HUES48 (cell line): ENCODE measurements around the gene EML1.

Experiments
- H3K27ac ChIP-seq: one replicate; pipeline ENCODE4 v1.7.0; 2013; ENCODE audit warnings: low read depth, low read length, inconsistent platforms
- H3K27me3 ChIP-seq: 2 replicates; pipeline ENCODE4 v1.6.1; 2013; ENCODE audit warnings: mild to moderate bottlenecking, low read length; ENCODE audit not compliant: control insufficient read depth, insufficient read depth
- H3K36me3 ChIP-seq: 2 replicates; pipeline ENCODE4 v1.6.1; 2013; ENCODE audit warnings: low read length; ENCODE audit not compliant: control insufficient read depth, insufficient read depth
- H3K4me1 ChIP-seq: 2 replicates; pipeline ENCODE4 v1.6.1; 2013; ENCODE audit warnings: mild to moderate bottlenecking, low read length; ENCODE audit not compliant: control insufficient read depth, insufficient read depth
- H3K4me3 ChIP-seq: 2 replicates; pipeline ENCODE4 v1.5.1; 2013; ENCODE audit warnings: mild to moderate bottlenecking, low read depth, low read length
- H3K9ac ChIP-seq: 2 replicates; pipeline ENCODE4 v1.6.1; 2013; ENCODE audit warnings: mild to moderate bottlenecking, low read depth, low read length, moderate library complexity
- H3K9me3 ChIP-seq: 2 replicates; pipeline ENCODE4 v1.6.1; 2013; ENCODE audit warnings: low read length; ENCODE audit not compliant: control insufficient read depth, insufficient read depth

The EML1 gene

GRCh38 chr14:99889268-99889667, 96.1 kb downstream of the EML1 start:
- Histone ChIP-seq H3K4me1 (peaks cover 61% of the 10 kb centered on the region), H3K9me3 (no peaks in the 10 kb centered on the region), H3K27me3 (no peaks in the 10 kb centered on the region), H3K27ac (peak overlapping the region; percentile 94), H3K36me3 (no peaks in the 10 kb centered on the region), H3K4me3 (no peak overlapping the region), H3K9ac (no peak overlapping the region)

GRCh38 chr14:99891266-99891665, 98.1 kb downstream of the EML1 start:
- Histone ChIP-seq H3K9ac (no peak overlapping the region), H3K4me1 (peaks cover 54% of the 10 kb centered on the region), H3K36me3 (no peaks in the 10 kb centered on the region), H3K4me3 (no peak overlapping the region), H3K9me3 (no peaks in the 10 kb centered on the region), H3K27me3 (no peaks in the 10 kb centered on the region), H3K27ac (no peak overlapping the region)

- Histone ChIP-seq H3K27ac (no peak overlapping the region), H3K36me3 (no peaks in the 10 kb centered on the region), H3K9me3 (no peaks in the 10 kb centered on the region), H3K4me3 (no peak overlapping the region), H3K9ac (no peak overlapping the region), H3K27me3 (no peaks in the 10 kb centered on the region), H3K4me1 (peaks cover 54% of the 10 kb centered on the region)
These were observed 98.7 kb downstream of the EML1 start for GRCh38 chr14:99891900-99892299.

GRCh38 chr14:99892406-99892805, 99.2 kb downstream of the EML1 start:
- Histone ChIP-seq H3K36me3 (no peaks in the 10 kb centered on the region), H3K9me3 (no peaks in the 10 kb centered on the region), H3K4me3 (no peak overlapping the region), H3K4me1 (peaks cover 54% of the 10 kb centered on the region), H3K27me3 (no peaks in the 10 kb centered on the region), H3K9ac (no peak overlapping the region), H3K27ac (no peak overlapping the region)

- no peaks in the 10 kb centered on the region for H3K27me3 ChIP-seq
- no peak overlapping the region for H3K9ac ChIP-seq
- peaks cover 6% of the 10 kb centered on the region; the same call in 1 of the 2 replicates for H3K36me3 ChIP-seq
- peaks cover 24% of the 10 kb centered on the region; the same call in 1 of the 2 replicates for H3K4me1 ChIP-seq
- H3K4me3 ChIP-seq, result no peak overlapping the region
- H3K27ac ChIP-seq, result no peak overlapping the region
- H3K9me3 ChIP-seq, result no peaks in the 10 kb centered on the region
These were observed 103.1 kb downstream of the EML1 start for GRCh38 chr14:99896361-99896760.

GRCh38 chr14:99899578-99900178, 106.5 kb downstream of the EML1 start:
- Histone ChIP-seq H3K27me3 (no peaks in the 10 kb centered on the region), H3K9ac (no peak overlapping the region)

GRCh38 chr14:99902925-99903324, 109.7 kb downstream of the EML1 start:
- H3K27me3 ChIP-seq, result no peaks in the 10 kb centered on the region
- no peak overlapping the region for H3K4me3 ChIP-seq
- peaks cover 16% of the 10 kb centered on the region for H3K9me3 ChIP-seq
- no peak overlapping the region for H3K9ac ChIP-seq
- H3K36me3 ChIP-seq, result peaks cover 34% of the 10 kb centered on the region
- H3K27ac ChIP-seq, result no peak overlapping the region
- peaks cover 2% of the 10 kb centered on the region; the same call in 1 of the 2 replicates for H3K4me1 ChIP-seq

More at GRCh38 chr14:99899578-99900178, 106.5 kb downstream of the EML1 start:
- Histone ChIP-seq H3K4me3 (no peak overlapping the region), H3K4me1 (peaks cover 2% of the 10 kb centered on the region; the same call in 1 of the 2 replicates), H3K27ac (no peak overlapping the region), H3K36me3 (peaks cover 32% of the 10 kb centered on the region), H3K9me3 (peaks cover 16% of the 10 kb centered on the region)

GRCh38 chr14:99904506-99904905, 111.3 kb downstream of the EML1 start:
- no peak overlapping the region for H3K9ac ChIP-seq
- H3K27ac ChIP-seq, result no peak overlapping the region
- peaks cover 42% of the 10 kb centered on the region for H3K36me3 ChIP-seq
- H3K9me3 ChIP-seq, result peaks cover 16% of the 10 kb centered on the region
- peaks cover 2% of the 10 kb centered on the region; the same call in 1 of the 2 replicates for H3K4me1 ChIP-seq
- no peaks in the 10 kb centered on the region for H3K27me3 ChIP-seq
- no peak overlapping the region for H3K4me3 ChIP-seq

- Histone ChIP-seq H3K27me3 (no peaks in the 10 kb centered on the region), H3K36me3 (peaks cover 47% of the 10 kb centered on the region), H3K4me1 (no peaks in the 10 kb centered on the region), H3K9ac (no peak overlapping the region), H3K27ac (no peak overlapping the region), H3K4me3 (no peak overlapping the region), H3K9me3 (peaks cover 16% of the 10 kb centered on the region)
These were observed 111.9 kb downstream of the EML1 start for GRCh38 chr14:99905121-99905520.

- H3K4me3 ChIP-seq, result no peak overlapping the region
- H3K9ac ChIP-seq, result no peak overlapping the region
- H3K27ac ChIP-seq, result no peak overlapping the region
- no peaks in the 10 kb centered on the region for H3K27me3 ChIP-seq
- H3K9me3 ChIP-seq, result peaks cover 11% of the 10 kb centered on the region
- peaks cover 36% of the 10 kb centered on the region for H3K36me3 ChIP-seq
- H3K4me1 ChIP-seq, result no peaks in the 10 kb centered on the region
These were observed 114.8 kb downstream of the EML1 start for GRCh38 chr14:99907761-99908652.

GRCh38 chr14:99908653-99909250, 115.5 kb downstream of the EML1 start:
- Histone ChIP-seq H3K27me3 (no peaks in the 10 kb centered on the region), H3K4me1 (no peaks in the 10 kb centered on the region), H3K9ac (no peak overlapping the region), H3K4me3 (no peak overlapping the region), H3K36me3 (peaks cover 28% of the 10 kb centered on the region), H3K9me3 (peaks cover 4% of the 10 kb centered on the region), H3K27ac (no peak overlapping the region)
